ENCODE measurements around the gene ADAMTS12.

DNA sequence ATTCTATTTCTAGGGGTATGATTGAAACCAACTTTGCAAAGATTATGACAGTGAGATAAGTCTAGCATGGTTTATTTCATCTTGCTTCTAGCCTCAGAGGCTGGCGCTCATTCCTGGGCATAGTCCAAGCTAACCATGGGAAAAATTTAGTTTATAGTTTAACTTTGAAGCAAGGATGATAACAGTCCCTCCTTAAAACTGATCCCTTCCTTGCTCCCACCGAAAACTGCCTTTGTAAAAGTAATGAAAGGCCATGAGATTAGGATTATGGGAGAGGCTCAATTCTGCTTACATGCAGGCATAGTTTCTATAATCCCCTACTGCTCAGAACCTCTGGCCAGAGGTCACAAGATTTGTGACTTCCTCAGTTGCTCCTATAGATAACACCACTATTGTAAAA lies 375.4 kb downstream of the ADAMTS12 start:
- no peak for TF ChIP-seq CTCF (IDR thresholded peaks at IDR 0.05 in 4 of 5, conservative IDR thresholded peaks at IDR 0.05 in 1 of 5)
- no peak for TF ChIP-seq POLR2A (IDR thresholded peaks at IDR 0.05)
